C1 segment of cervical spinal cord (tissue), 14 donors: ENCODE data around the gene HFE.
"Not testable (repeated sequence)": the region's sequence is repeated elsewhere in the genome, so short reads cannot be mapped to it uniquely, and the experiment has no call there.

Source experiments
- DNase-seq, 14 donors: peaks; one replicate each; lab custom pipeline; 2025; lab: John Stamatoyannopoulos, UW

Gene HFE

DNA sequence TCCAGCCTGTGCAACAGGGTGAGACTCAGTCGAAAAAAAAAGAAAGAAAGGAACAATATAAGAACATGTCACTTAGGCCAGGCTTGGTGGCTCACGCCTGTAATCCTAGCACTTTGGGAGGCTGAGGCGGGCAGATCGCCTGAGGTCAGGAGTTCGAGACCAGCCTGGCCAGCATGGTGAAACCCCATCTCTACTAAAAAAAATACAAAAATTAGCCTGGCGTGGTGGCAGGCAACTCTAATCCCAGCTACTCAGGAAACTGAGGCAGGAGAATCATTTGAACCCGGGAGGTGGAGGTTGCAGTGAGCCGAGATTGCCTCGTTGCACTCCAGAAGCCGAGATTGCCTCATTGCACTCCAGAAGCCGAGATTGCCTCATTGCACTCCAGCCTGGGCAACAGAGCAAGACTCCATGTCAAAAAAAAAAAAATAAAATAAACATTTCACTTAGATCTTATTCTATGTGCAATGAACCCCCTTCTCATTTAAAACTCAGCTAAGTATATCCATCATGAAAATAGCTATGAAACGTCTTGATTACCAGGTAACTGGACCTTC is 28.7 kb upstream of the HFE start:
- not testable (repeated sequence) for DNase-seq

DNA sequence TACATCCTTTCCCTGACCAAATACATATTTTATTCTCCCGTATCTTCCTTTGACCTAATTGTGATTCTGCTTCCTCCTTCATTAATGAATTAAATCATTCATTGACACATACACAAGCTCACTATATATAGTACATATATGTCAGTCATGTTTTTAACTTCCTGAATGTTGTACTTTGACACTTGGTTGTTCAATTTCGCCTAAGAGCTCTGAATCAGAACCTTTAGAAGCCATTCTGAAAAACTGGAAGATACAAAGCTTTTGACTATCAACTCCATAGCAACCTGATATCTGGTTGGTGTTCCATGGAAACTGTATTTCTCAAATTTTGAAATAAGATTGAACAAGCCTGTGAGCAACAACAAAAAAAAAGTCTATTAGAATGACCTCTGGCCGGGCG is 27.3 kb upstream of the HFE start:
- no peak for DNase-seq

DNA sequence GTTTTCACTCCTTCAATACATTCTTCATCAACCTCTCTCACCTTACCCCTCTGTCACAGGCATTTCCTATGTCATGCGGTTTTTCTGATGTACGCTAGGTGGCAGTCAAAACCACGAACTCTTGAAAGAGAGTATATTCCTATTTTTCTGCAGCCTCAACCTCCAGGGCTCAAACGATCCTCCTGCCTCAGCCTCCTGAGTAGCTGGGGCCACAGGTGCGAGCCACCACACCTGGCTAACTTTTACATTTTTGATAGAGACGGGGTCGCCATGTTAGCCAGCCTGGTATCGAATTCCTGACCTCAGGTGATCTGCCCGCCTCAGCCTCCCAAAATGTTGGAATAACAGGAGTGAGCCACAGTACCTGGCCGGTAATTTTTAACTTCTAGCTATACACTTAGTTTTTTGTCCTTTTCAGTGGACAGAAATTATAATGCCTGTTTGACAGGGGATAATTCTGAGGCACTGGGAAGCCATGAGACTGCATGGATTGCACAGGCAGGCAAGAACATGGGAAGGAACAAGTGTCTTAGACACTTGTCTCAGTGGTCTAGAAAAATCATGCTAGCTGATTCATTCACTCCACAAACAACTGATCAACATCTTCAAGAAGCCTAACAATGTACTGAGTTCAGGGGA is 22.5 kb upstream of the HFE start:
- no peak for DNase-seq

DNA sequence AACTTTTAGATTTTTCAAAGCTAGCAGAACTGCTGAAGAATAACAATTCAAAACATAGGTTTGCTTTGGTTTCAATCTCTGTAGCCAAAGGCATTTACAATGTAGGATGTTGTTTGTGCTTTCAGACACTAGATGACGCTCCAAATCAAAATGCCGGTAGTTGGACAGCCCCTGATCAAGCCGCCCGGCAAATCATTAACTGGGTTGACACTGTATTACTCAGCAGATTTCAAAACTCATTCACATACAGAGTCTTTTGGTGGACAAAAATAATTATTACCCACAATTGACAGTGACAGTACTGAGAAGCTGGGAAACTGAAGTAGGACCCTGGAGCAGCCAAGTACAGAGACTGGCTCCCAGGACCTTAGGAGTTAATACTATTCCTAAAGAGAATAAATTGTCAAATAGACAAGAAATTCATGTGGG is 21.3 kb upstream of the HFE start:
- peak in 7 of 14 donors; percentile 2 to 23 (median 12) for DNase-seq

DNA sequence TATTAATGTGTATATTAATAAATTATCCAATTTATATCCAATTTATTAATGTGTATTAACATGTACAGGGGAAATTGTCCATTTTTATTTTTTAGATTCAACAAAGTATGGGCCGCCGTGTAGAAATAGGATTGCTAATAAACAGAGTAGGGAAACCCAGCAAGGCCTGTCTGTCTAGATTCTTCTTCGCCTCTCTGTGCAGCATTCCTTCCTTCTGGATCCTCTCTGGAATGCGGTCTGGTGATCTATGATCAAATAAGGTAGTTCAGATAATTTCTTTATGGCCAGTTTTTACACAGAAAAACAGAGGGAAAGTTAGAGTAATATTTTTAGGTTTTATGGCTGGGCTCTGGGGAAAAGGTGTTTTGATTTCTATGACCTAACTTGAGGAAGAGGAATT is 19.9 kb upstream of the HFE start:
- DNase-seq: no peak

DNA sequence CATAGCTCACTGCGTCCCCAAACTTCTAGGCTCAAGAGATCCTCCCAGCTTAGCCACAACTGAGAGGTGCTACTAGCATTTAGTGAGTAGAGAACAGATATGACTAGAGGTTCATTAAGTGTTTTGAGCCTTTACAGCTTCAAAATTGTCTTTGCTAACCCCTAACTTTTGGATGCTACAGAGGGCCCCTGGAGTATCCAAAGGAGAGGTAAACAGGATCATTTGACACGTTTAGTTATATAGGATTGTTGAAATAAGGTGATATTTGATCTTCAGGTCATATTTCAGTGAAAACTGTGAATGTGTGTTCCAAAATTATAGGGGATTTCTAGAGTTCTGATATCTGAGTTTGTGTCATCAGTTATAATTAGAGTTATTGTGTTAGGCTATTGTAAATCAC is 19.2 kb upstream of the HFE start:
- no peak for DNase-seq

DNA sequence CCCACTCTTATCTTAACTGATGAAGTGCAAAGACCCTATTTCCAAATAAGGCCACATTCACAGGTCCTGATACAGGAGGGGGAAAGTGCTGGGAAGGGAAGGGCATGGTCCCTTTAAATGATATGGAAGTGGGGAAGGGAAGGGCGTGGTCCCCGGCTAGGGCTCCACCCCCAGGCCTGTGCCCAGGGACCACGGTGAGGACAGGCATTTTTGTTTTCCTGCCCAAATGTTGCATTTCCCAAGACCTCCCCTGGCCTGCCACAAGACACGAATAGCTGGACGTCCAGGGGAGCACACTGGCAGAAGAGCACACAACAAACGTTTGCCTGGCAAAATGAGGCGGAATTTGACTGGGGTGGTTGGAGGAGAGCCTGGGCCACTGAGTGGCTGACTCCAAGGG is 16.1 kb upstream of the HFE start:
- DNase-seq: no peak

DNA sequence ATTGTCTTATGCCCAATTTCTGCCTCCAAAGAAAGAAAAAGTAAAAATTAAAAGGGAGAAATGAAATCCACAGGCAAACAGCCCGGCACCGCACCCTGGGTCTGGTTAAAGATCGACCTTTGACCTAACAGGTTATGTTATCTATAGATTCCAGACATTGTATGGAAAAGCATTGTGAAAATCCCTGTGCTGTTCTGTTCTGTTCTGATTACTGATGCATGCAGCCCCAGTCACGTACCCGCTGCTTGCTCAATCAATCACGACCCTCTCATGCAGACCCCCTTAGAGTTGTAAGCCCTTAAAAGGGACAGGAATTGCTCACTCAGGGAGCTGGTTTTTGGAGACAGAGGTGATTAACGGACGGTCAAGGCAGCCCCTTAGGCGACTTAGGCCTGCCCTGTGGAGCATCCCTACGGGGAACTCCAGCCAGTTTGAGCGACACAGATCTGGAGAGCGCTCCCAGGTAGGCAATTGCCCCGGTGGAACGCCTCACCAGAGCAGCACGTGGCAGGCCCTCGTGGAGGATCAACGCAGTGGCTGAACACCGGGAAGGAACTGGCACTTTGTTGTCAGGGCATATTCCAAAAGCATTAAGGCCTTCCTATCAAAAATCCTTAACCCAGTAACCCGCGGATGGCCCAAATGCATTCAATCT is 12.0 kb upstream of the HFE start:
- no peak for DNase-seq

DNA sequence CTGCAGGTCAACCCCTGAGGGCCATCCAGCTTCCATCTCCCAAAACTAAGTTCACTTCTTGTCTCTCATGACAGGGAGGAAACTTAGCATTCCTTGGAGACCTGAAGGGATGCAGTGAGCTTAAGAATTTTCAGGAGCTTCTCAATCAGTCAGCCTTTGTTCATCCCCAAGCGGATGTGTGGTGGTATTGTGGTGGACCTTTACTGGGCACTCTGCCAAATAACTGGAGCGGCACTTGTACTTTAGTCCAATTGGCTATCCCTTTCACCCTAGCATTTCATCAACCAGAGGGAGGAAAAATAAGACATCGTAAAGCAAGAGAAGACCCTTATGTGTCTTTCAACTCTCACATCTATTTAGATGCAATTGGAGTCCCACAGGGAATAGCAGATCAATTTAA is 9.2 kb upstream of the HFE start:
- DNase-seq: not testable (repeated sequence)

DNA sequence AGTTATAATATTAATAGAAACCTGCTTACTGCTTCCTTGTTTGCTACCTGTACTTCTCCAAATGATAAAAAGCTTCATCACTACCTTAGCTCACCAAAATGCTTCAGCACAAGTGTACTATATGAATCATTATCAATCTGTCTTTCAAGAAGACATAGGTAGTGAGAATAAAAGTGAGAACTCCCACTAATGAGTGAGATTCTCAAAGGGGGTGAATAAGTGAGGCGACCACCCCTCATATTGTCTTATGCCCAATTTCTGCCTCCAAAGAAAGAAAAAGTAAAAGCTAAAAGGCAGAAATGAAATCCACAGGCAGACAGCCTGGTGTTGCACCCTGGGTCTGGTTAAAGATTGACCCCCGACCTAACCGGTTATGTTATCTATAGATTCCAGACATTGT is 6.1 kb upstream of the HFE start:
- DNase-seq: not testable (repeated sequence)

DNA sequence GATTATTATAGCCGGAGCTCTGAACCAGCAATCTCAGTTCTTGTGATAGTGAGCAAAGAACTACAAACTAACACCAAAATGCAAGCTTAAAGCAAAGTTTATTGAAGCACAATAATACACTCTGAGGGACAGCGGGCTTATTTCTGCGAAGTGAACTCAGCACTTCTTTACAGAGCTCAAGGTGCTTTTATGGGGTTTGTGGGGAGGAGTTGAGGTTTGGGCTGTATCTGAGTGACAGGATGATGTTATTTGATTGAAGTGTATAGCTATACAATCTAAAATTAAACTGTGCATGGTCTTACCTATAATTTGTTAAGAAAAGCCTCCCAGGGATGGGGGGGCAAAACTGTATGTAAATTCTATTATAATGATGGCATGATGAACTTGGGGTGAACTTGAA is 1.0 kb upstream of the HFE start:
- no peak for DNase-seq

DNA sequence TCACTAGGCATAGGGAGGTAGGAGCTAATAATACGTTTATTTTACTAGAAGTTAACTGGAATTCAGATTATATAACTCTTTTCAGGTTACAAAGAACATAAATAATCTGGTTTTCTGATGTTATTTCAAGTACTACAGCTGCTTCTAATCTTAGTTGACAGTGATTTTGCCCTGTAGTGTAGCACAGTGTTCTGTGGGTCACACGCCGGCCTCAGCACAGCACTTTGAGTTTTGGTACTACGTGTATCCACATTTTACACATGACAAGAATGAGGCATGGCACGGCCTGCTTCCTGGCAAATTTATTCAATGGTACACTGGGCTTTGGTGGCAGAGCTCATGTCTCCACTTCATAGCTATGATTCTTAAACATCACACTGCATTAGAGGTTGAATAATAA is 1.1 kb downstream of the HFE start:
- no peak for DNase-seq

DNA sequence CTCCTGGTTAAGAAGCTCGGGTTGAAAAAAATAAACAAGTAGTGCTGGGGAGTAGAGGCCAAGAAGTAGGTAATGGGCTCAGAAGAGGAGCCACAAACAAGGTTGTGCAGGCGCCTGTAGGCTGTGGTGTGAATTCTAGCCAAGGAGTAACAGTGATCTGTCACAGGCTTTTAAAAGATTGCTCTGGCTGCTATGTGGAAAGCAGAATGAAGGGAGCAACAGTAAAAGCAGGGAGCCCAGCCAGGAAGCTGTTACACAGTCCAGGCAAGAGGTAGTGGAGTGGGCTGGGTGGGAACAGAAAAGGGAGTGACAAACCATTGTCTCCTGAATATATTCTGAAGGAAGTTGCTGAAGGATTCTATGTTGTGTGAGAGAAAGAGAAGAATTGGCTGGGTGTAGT is 2.0 kb downstream of the HFE start:
- no peak for DNase-seq

DNA sequence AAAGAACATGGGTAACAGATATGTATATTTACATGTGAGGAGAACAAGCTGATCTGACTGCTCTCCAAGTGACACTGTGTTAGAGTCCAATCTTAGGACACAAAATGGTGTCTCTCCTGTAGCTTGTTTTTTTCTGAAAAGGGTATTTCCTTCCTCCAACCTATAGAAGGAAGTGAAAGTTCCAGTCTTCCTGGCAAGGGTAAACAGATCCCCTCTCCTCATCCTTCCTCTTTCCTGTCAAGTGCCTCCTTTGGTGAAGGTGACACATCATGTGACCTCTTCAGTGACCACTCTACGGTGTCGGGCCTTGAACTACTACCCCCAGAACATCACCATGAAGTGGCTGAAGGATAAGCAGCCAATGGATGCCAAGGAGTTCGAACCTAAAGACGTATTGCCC is 5.2 kb downstream of the HFE start:
- no peak for DNase-seq

DNA sequence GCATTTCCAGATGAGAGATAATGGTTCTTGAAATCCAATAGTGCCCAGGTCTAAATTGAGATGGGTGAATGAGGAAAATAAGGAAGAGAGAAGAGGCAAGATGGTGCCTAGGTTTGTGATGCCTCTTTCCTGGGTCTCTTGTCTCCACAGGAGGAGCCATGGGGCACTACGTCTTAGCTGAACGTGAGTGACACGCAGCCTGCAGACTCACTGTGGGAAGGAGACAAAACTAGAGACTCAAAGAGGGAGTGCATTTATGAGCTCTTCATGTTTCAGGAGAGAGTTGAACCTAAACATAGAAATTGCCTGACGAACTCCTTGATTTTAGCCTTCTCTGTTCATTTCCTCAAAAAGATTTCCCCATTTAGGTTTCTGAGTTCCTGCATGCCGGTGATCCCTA is 6.8 kb downstream of the HFE start:
- no peak for DNase-seq

DNA sequence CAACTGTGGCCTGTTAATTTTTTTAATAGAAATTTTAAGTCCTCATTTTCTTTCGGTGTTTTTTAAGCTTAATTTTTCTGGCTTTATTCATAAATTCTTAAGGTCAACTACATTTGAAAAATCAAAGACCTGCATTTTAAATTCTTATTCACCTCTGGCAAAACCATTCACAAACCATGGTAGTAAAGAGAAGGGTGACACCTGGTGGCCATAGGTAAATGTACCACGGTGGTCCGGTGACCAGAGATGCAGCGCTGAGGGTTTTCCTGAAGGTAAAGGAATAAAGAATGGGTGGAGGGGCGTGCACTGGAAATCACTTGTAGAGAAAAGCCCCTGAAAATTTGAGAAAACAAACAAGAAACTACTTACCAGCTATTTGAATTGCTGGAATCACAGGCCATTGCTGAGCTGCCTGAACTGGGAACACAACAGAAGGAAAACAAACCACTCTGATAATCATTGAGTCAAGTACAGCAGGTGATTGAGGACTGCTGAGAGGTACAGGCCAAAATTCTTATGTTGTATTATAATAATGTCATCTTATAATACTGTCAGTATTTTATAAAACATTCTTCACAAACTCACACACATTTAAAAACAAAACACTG is 10.1 kb downstream of the HFE start:
- peak in 11 of 14 donors; percentile 4 to 42 (median 23) for DNase-seq

DNA sequence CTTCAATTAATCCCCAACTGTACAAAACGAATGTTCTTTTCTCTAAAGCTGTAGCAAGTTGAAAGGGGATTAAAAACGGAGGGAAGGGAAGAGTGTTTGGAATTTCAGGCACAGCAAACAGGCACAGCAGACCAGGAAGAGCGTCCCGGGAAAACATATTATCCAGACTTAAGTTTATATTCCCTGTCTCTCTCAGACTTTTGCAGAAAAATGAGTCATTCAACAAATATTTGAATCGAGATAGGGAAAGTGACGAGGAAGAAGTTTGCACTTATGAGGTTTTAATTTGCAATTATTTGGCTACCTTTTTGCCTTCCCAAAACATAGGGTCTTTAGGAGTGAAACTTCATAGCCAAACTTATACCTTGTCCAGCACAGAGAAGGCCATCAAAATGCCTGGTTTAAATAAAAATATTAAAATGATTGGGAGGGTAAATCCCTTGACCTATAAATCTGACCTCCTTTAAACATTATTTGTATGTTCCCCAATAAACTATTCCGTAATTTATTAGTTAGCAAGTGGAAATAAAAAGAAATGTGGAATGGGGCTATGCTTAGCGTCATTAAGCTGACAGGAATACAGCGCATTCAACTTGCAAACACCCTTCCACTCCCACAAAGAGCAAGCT is 16.0 kb downstream of the HFE start:
- DNase-seq: no peak

DNA sequence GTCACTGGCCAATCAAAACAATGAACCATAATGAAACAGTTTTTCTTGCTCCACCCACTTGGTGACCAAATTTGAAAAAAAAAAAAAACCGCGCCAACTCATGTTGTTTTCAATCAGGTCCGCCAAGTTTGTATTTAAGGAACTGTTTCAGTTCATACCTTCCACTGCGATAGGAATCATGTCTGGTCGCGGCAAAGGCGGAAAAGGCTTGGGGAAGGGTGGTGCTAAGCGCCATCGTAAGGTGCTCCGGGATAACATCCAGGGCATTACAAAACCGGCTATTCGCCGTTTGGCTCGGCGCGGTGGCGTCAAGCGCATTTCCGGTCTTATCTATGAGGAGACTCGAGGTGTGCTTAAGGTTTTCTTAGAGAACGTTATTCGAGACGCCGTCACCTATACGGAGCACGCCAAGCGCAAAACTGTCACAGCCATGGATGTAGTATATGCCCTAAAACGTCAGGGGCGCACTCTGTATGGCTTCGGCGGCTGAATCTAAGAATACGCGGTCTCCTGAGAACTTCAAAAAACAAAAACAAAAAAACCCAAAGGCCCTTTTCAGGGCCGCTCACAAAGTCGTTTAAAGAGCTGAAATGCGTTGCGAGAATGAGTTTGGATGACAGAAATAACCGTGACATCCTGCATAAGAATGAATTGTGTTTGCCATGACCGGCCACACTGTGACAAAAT is 16.7 kb downstream of the HFE start:
- DNase-seq: peak; percentile 9 to 95 (median 80)

DNA sequence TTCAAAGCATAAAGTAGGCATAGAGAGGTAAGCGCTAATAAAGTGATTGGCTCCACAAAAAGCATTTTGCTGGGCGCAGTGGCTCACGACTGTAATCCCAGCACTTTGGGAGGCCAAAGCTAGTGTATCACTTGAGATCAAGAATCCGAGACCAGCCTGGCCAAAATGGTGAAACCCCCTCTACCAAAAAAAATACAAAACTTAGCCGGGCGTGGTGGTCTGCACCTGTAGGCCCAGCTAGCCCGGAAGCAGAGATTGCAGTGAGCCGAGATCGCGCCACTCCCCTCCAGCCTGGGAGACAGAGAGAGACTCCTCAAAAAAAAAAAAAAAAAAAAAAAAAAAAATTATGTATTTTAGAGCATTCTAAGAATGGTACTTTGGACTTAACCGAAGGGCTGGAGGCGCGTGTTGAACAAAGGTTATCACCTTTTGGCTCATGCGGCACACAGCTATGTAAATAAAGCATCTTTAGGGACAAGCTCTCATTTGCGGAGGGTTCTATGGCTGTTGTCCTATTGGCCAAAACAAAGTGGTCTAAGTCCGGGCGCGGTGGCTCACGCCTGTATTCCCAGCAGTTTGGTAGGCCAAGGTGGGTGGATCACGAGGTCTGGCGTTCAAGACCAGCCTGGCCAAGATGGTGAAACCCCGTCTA is 17.4 kb downstream of the HFE start:
- DNase-seq: no peak

DNA sequence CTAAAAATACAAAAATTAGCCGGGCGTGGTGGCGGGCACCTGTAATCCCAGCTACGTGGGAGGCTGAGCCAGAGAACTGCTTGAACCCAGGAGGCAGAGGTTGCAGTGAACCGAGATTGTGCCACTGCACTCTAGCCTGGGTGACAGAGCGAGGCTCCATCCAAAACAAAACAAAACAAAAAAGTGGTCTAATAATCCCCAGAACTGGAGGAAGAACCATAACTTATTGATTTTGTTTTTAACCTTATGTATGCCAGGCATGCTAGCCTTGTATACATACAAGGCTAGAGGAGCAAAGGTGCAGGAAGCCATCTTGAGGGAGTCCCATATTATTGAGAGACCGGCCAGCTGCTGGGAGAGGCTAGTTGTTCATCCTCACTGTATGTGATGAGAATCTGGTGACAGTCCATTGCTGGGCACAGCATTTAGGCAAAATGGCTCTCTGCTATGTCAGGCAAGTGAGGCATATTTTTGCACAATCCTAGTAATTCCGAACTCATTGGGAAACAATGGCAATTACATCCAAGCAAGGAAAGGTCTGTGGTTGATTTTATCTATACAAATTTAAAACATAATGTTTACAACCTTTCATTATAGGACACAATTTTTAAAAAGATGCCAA is 18.0 kb downstream of the HFE start:
- no peak for DNase-seq

DNA sequence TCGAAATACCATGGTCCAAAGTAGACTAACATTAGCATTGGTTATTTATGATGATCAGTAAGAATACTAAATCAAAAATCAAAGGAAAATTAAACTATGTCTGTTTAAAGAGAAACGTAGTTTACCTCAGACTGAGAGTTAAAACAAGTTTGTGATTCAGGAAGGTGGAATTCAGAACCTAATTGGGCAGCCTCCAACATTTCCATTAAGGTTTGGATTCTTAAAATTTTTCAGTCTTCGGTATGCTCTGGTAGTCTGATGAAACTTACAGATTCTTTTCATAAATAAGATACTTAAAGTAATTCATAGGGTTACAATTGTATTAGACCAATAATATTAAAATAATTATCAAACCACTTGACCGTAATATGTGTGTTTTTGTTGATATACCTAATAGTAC is 18.6 kb downstream of the HFE start:
- no peak for DNase-seq
